DND-41 (cell line): ENCODE results near the gene SLC29A2.

Experiments
- ATAC-seq: fragments of 200-7000 bp; cut with Tn5 transposase; 3 replicates; pipeline ENCODE4 v1.9.1; 2021; ENCODE audit warnings: low read depth; ENCODE audit not compliant: insufficient read depth
- DNase-seq: peaks from one replicate; pipeline ENCODE4 v3.0.0-alpha.2; 2020
- H2AFZ ChIP-seq: 2 replicates; pipeline ENCODE4 v1.6.0; 2012; ENCODE audit warnings: low read depth, low read length
- H3K27ac ChIP-seq: 2 replicates; pipeline ENCODE4 v1.5.1; 2012; ENCODE audit warnings: low read length, inconsistent platforms
- H3K27me3 ChIP-seq: fragments of 200-600 bp; sonication (generic); 2 replicates; pipeline ENCODE4 v1.6.0; 2012; ENCODE audit warnings: low read length, mild to moderate bottlenecking, inconsistent platforms; ENCODE audit not compliant: insufficient read depth, poor library complexity
- H3K36me3 ChIP-seq: 2 replicates; pipeline ENCODE4 v1.5.1; 2012; ENCODE audit warnings: low read length, inconsistent platforms; ENCODE audit not compliant: insufficient read depth
- H3K4me1 ChIP-seq: 2 replicates; pipeline ENCODE4 v1.5.1; 2012; ENCODE audit warnings: mild to moderate bottlenecking, low read length; ENCODE audit not compliant: insufficient read depth
- H3K4me2 ChIP-seq: 2 replicates; pipeline ENCODE4 v1.6.0; 2012; ENCODE audit warnings: mild to moderate bottlenecking, moderate library complexity, low read length, inconsistent platforms; ENCODE audit not compliant: insufficient read depth
- H3K4me3 ChIP-seq, 2 experiments: fragments of 200-600 bp in 1 of 2; shearing (Covaris generic) in 1 of 2; 2 replicates each; pipeline ENCODE4 v1.5.1; 2012 to 2016; ENCODE audit warnings: inconsistent platforms in 2 of 2, low read length in 2 of 2, mild to moderate bottlenecking in 2 of 2, low read depth in 1 of 2, moderate library complexity in 1 of 2
- H3K79me2 ChIP-seq: 2 replicates; pipeline ENCODE4 v1.6.0; 2012; ENCODE audit warnings: low read length, inconsistent platforms; ENCODE audit not compliant: insufficient read depth
- H3K9ac ChIP-seq: 2 replicates; pipeline ENCODE4 v1.6.0; 2012; ENCODE audit warnings: low read depth, mild to moderate bottlenecking, inconsistent platforms, low read length, moderate library complexity
- H3K9me3 ChIP-seq: 2 replicates; pipeline ENCODE4 v1.5.1; 2012; ENCODE audit warnings: low read length, moderate library complexity, mild to moderate bottlenecking, inconsistent platforms; ENCODE audit not compliant: insufficient read depth, severe bottlenecking
- H4K20me1 ChIP-seq: 2 replicates; pipeline ENCODE4 v1.6.0; 2012; ENCODE audit warnings: low read length; ENCODE audit not compliant: insufficient read depth
- EZH2 ChIP-seq: IDR thresholded peaks from 3 replicates; pipeline ENCODE4 v1.6.1; 2012; ENCODE audit warnings: borderline replicate concordance, low read depth, mild to moderate bottlenecking, moderate library complexity, low read length, inconsistent platforms; ENCODE audit not compliant: severe bottlenecking
- TF ChIP-seq, protein P1 (sequence below): IDR thresholded peaks from 2 replicates; pipeline ENCODE4 v1.5.1; 2012; ENCODE audit warnings: borderline replicate concordance, low read length, moderate library complexity, mild to moderate bottlenecking; ENCODE audit not compliant: poor library complexity, severe bottlenecking; ENCODE audit errors: extremely low read depth

SLC29A2 gene

DNA sequence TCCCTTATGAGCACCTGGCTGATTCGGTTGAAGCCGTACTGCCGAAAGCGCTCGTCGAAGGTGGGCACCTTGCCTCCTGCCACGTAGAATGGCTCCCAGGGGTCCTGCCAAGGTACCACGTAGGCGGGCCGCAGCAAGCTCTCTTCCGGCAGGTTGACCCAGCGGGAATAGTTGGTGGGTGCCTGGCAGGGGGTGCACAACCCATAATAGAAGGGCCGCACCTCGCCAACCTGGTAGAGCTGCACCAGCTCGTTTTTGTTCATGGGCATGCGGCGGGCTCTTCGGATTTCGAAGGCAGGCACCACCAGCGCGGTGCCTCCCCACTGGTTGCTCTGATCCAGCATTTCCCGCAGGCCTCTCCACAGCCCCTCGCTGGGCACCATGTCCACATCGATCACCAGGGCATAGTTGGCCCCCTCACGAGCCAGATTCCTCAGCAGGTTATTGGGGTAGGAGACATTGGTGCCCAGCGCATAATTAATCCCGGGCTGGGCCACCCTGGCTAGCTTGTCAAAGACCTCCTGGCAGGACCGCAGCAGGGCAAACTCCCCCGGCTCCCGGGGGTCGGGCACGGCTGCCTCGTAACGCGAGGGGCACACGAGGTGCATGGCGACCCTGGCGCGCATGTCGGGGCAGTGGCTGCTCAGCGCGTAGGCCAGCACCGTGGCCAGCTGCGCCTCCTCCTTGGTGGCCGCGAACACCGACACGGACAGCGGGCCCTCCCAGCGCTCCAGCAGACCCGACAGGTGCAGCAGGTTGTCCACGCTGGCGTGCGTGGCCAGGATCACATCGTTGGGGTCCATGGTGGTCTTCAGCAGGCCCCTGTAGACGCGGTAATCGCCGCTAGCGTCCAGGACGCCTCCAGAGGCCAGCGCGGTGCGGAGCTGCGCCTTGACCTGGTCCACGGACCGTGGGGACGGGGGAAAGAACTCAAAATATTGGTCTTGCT is 24.8 kb downstream of the SLC29A2 start:
- peaks cover 12% of the 10 kb centered on the region for H3K36me3 ChIP-seq
- H3K27me3 ChIP-seq, result no peaks in the 10 kb centered on the region
- peaks cover 4% of the 10 kb centered on the region; the same call in 1 of the 2 replicates for H4K20me1 ChIP-seq
- H3K9ac ChIP-seq, result peak overlapping the region; percentile 82
- H3K9me3 ChIP-seq, result no peaks in the 10 kb centered on the region
- peak overlapping the region; percentile 69 for H2AFZ ChIP-seq
- TF ChIP-seq, protein P1, sequence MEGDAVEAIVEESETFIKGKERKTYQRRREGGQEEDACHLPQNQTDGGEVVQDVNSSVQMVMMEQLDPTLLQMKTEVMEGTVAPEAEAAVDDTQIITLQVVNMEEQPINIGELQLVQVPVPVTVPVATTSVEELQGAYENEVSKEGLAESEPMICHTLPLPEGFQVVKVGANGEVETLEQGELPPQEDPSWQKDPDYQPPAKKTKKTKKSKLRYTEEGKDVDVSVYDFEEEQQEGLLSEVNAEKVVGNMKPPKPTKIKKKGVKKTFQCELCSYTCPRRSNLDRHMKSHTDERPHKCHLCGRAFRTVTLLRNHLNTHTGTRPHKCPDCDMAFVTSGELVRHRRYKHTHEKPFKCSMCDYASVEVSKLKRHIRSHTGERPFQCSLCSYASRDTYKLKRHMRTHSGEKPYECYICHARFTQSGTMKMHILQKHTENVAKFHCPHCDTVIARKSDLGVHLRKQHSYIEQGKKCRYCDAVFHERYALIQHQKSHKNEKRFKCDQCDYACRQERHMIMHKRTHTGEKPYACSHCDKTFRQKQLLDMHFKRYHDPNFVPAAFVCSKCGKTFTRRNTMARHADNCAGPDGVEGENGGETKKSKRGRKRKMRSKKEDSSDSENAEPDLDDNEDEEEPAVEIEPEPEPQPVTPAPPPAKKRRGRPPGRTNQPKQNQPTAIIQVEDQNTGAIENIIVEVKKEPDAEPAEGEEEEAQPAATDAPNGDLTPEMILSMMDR, result no peak
- no peak for TF ChIP-seq EZH2
- peak overlapping the region; percentile 78 for H3K4me2 ChIP-seq
- peaks cover 53% of the 10 kb centered on the region for H3K79me2 ChIP-seq
- peaks cover 56% of the 10 kb centered on the region for H3K4me1 ChIP-seq
- ATAC-seq (no peak), DNase-seq (no peak)
- peak overlapping the region; percentile 27 to 92; a peak in 3 of 4 replicates for H3K4me3 ChIP-seq
- peak overlapping the region; percentile 70 for H3K27ac ChIP-seq

DNA sequence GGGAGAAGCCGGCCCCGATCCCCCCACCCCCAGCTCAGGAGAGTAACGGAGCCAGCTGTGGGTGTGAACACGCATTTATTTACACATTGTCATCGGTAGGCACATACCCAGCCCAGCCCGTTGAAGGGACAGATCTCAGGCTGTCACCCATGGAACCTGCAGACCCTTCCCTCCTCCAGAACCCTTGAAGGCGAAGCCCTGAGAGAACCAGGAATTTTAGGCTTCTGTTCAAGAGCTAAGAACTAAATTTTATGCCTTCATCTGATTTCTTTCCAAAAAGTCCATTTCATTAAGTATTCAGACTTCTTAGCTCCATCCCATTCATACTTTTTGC is 26.3 kb downstream of the SLC29A2 start:
- H3K4me3 ChIP-seq, result peak overlapping the region; percentile 82 to 92
- H3K27me3 ChIP-seq, result no peaks in the 10 kb centered on the region
- H3K9ac ChIP-seq, result peak overlapping the region; percentile 82
- peaks cover 56% of the 10 kb centered on the region for H3K4me1 ChIP-seq
- no peak for TF ChIP-seq EZH2
- TF ChIP-seq, protein P1, result no peak
- peak overlapping the region; percentile 78 for H3K4me2 ChIP-seq
- H3K9me3 ChIP-seq, result no peaks in the 10 kb centered on the region
- H3K36me3 ChIP-seq, result peaks cover 27% of the 10 kb centered on the region
- peaks cover 4% of the 10 kb centered on the region for H4K20me1 ChIP-seq
- no peak for DNase-seq
- H3K27ac ChIP-seq, result peak overlapping the region; percentile 84
- ATAC-seq, result peak; percentile 37
- H3K79me2 ChIP-seq, result peaks cover 53% of the 10 kb centered on the region
- peak overlapping the region; percentile 85 for H2AFZ ChIP-seq

DNA sequence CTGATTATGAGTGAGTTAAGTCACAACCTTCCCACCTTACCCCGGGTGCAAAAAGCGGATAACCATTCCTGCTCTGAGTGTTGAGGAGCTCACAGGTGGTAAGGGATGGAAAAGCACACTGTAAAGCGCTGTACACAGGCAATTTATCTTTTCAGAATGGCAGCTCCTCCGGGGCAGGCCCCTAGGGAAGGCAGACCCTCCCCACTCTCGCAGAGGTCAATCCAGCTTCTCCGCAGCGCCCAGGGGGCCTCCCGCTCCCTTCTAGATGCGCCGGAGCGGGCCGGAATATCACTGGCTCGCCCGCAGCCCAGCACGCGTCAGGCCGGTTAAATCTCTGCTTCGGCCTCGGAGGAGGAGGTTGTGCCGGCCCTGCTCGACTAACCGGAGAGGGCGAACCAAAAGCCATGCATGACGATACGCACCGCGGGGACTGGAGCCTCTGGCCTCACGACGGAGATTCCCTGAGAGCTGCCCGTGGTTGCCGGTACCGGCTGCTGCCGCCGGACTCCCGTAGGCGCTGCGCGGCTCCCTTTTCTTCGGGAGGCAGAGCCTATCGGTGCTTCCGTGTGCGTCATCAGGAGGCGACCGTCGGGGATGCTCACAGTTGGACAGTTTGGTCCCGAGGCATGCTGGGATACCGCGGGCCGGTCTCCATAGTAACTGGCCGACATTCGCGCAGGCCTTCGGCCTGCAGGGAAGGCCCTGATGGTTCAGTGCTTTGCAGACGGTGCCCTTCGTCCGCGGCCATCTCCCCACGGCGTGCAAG is 26.8 kb downstream of the SLC29A2 start, which contains the start of gene BRMS1:
BRMS1 (minus strand) TSS at position 555 of the 766 bp plus-strand sequence. CDS start 2,870 bp downstream, outside the sequence.
- TF ChIP-seq, protein P1, result peak; percentile 34
- TF ChIP-seq EZH2, result no peak
- H3K4me2 ChIP-seq, result peak within 1 kb of the TSS; percentile 78
- peaks cover 53% of the 10 kb centered on the region for H3K79me2 ChIP-seq
- ATAC-seq (peak; percentile 81), DNase-seq (peak; percentile 95)
- H3K4me1 ChIP-seq, result peaks cover 56% of the 10 kb centered on the region
- H3K36me3 ChIP-seq, result peaks cover 32% of the 10 kb centered on the region
- H3K27ac ChIP-seq, result peak within 1 kb of the TSS; percentile 84
- H3K9ac ChIP-seq, result peak within 1 kb of the TSS; percentile 82
- H3K4me3 ChIP-seq, result peak within 1 kb of the TSS; percentile 82 to 92
- no peaks in the 10 kb centered on the region for H3K27me3 ChIP-seq
- H2AFZ ChIP-seq, result peak within 1 kb of the TSS; percentile 85
- peaks cover 4% of the 10 kb centered on the region for H4K20me1 ChIP-seq
- H3K9me3 ChIP-seq, result no peaks in the 10 kb centered on the region
